ENCODE data around the gene PNRC1. TPM values are rescaled to one million over a fixed set of nuclear protein-coding genes. Genes with fewer than 3 reads are reported as not detected.
A peak's percentile ranks its signal among the peaks of the same experiment; 100 is the strongest.

Gene PNRC1
- total and polyA plus RNA-seq, 3 donors from 2014 or later = 83.2 to 221 (median 220) TPM

DNA sequence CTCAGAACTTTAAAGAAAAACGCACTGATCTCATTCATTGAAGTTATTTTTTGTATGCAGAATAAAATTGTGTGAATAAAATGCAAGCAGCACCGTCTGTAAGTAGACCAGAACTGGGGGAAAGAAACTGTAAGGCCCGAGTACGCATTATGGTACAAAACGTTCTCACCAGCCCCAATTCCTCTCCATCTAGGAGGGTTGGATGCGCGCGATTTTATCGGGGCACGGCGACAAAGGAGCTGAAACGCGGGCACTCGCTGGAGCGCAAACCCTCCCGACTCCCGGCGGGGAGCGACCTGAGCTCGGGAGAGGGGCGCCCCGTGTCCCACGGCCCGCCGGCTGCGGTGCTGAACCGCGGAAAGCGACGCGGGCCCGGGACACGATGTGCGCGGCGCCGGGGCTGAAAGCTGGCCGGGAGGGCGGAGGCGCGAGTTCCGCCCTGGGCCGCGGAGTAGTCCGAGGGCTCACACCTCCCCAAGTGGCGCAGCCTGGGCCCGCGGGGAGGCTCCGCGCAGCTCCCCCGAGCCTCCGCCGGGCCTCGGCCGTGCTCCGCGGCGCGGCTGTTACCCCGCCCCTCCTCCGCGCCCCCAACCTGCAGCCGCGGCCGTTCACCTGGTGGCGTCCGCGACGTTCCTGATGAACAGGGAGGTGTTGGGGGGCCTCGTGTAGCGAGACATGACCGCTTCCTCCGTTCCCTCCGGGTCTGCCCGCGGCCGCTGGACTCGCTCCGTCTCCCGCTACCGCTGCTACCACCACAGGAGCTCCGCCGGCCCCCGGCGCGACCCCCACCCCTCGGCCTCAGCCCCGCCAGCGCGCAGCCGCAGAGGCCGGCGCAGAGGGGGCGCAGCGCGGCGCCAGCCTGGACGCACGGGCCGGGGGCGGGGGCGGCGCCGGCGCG lies 36.9 kb downstream of the PNRC1 start, which contains the start of gene SRSF12:
Gene SRSF12, minus strand, starts transcription at position 861 of the 898 bp plus-strand sequence. Its CDS starts 184 bp downstream, at position 677.
- no peaks in the 10 kb centered on the region for H3K27me3 ChIP-seq
- intact Hi-C loops (cut with DNase I; ENCODE audit: low total_unique reads) = no loop called here
- no peaks in the 10 kb centered on the region for H3K36me3 ChIP-seq (ENCODE audit: low read depth, missing control alignments)
- TF ChIP-seq, protein P1, sequence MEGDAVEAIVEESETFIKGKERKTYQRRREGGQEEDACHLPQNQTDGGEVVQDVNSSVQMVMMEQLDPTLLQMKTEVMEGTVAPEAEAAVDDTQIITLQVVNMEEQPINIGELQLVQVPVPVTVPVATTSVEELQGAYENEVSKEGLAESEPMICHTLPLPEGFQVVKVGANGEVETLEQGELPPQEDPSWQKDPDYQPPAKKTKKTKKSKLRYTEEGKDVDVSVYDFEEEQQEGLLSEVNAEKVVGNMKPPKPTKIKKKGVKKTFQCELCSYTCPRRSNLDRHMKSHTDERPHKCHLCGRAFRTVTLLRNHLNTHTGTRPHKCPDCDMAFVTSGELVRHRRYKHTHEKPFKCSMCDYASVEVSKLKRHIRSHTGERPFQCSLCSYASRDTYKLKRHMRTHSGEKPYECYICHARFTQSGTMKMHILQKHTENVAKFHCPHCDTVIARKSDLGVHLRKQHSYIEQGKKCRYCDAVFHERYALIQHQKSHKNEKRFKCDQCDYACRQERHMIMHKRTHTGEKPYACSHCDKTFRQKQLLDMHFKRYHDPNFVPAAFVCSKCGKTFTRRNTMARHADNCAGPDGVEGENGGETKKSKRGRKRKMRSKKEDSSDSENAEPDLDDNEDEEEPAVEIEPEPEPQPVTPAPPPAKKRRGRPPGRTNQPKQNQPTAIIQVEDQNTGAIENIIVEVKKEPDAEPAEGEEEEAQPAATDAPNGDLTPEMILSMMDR (IDR thresholded peaks at IDR 0.05) = no peak
- no peak for TF ChIP-seq POLR2A (IDR thresholded peaks at IDR 0.05)
- H3K27ac ChIP-seq = peak within 1 kb of the TSS; percentile 65 to 79
- H3K4me3 ChIP-seq = peak within 1 kb of the TSS; percentile 64 to 78
- H3K9me3 ChIP-seq = no peaks in the 10 kb centered on the region
- peak; percentile 41 for DNase-seq
- H3K4me1 ChIP-seq = no peaks in the 10 kb centered on the region
- WGBS, 2 donors = 0% methylated on average over 11 to 34 of the region's 106 CpGs

DNA sequence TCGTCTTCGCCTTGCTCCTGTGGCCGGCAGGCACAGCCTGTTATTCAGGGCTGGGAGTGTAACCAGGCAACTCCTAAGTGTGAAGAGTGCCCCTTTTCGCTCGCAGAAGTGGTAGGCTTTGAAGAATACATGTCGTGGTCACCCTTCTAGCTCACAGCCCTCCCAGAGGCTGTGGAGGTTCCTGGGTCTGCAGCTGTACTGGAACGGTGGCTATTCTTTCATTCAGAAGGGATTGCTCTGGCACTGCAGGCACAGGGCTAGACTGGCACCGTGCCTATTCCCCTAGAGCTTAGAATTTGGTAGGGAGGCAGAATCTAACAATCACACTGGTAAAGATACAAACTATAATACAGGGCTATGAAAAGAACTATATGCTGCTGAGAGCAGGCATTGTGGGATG lies 38.4 kb downstream of the PNRC1 start:
- Histone ChIP-seq H3K4me1 (no peaks in the 10 kb centered on the region), H3K27ac (no peak overlapping the region), H3K4me3 (no peak overlapping the region), H3K27me3 (no peaks in the 10 kb centered on the region), H3K36me3 (ENCODE audit: low read depth, missing control alignments) (no peaks in the 10 kb centered on the region), H3K9me3 (no peaks in the 10 kb centered on the region)
- TF ChIP-seq, protein P1 (IDR thresholded peaks at IDR 0.05) = no peak
- no peak for TF ChIP-seq POLR2A (IDR thresholded peaks at IDR 0.05)
- no peak for DNase-seq
- 53 to 76% methylated on average over 8 of the region's 8 CpGs for WGBS, 2 donors
- intact Hi-C loops (cut with DNase I; ENCODE audit: low total_unique reads) = no loop called here

DNA sequence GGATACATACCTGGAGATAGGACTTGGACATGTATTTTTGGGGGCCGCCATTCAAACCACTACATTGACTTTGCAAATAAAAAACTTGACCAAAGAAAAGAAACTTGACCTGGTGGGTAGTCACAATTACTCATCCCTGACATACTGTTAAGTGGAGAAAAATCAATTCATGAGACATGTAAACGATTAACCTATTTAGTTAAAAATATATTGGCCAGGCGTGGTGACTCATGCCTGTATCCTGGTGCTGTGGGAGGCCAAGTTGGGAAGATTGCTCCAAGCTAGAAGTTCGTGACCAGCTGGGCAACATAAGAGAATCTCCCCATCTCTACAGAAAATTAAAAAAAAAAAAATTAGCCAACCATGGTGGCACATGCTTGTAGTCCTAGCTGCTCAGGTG lies 39.8 kb downstream of the PNRC1 start:
- DNase-seq = no peak
- Histone ChIP-seq H3K36me3 (ENCODE audit: low read depth, missing control alignments) (no peaks in the 10 kb centered on the region), H3K4me1 (no peaks in the 10 kb centered on the region), H3K4me3 (no peak overlapping the region), H3K27ac (no peak overlapping the region), H3K9me3 (no peaks in the 10 kb centered on the region), H3K27me3 (no peaks in the 10 kb centered on the region)
- intact Hi-C loops (cut with DNase I; ENCODE audit: low total_unique reads) = loop anchor here (10.0 kb wide), 1 partner anchor 124 kb away; no protein-coding TSS in a partner anchor
- WGBS, 2 donors = 80 to 90% methylated on average over 4 of the region's 4 CpGs
- no peak for TF ChIP-seq POLR2A (IDR thresholded peaks at IDR 0.05)
- TF ChIP-seq, protein P1 (IDR thresholded peaks at IDR 0.05) = no peak

DNA sequence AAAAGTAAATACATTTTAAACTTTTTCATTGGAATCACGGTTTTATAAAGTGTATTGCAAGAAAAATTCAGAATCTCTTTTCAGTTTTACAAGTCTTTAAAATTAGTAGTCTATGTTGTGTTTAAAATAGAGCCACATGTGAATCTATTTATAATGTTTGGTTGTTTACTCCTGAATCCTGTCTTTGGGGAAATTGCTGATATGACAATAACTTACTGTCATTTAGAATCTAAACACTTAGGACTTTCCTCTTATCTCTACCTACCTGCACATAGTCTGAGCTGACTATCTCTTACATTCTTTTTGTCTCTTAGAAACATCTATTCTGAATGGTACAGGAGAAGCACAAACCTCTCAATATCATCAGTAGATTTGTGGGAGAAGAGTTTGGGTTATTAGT lies 41.4 kb downstream of the PNRC1 start:
- H3K4me1 ChIP-seq = no peaks in the 10 kb centered on the region
- WGBS, 2 donors = 79 to 83% methylated on average over 1 of the region's 1 CpG

More for the DNA sequence above, 41.4 kb downstream of the PNRC1 start:
- no peak overlapping the region for H3K4me3 ChIP-seq
- DNase-seq = no peak
- no peak for TF ChIP-seq POLR2A (IDR thresholded peaks at IDR 0.05)
- TF ChIP-seq, protein P1 (IDR thresholded peaks at IDR 0.05) = no peak
- H3K36me3 ChIP-seq (ENCODE audit: low read depth, missing control alignments) = no peaks in the 10 kb centered on the region
- H3K9me3 ChIP-seq = no peaks in the 10 kb centered on the region
- no peak overlapping the region for H3K27ac ChIP-seq
- intact Hi-C loops (cut with DNase I; ENCODE audit: low total_unique reads) = loop anchor here (10.0 kb wide), 1 partner anchor 123 kb away; no protein-coding TSS in a partner anchor
- H3K27me3 ChIP-seq = no peaks in the 10 kb centered on the region

Data from testis (tissue), 3 donors.